ENCODE data around the gene CAND1.

The CAND1 gene

GRCh38 chr12:67279637-67280036, 10.5 kb downstream of the CAND1 start:
- no peak for TF ChIP-seq FOXP2 (optimal IDR thresholded peaks at IDR 0.05; ENCODE audit: borderline replicate concordance, extremely low read depth, extremely low read length, insufficient read depth)
- no peak for TF ChIP-seq POLR2AphosphoS5 (IDR thresholded peaks at IDR 0.05; ENCODE audit: low read depth, low read length)
- no peak for TF ChIP-seq REST (IDR thresholded peaks at IDR 0.05; ENCODE audit: insufficient read depth in 1 of 2, low read depth in 2 of 2, low read length in 2 of 2)
- TF ChIP-seq SIN3A (IDR thresholded peaks at IDR 0.05; ENCODE audit: borderline replicate concordance, insufficient read depth, low read length): no peak
- no peak for TF ChIP-seq TAF1 (IDR thresholded peaks at IDR 0.05; ENCODE audit: borderline replicate concordance, insufficient read depth, low read length)

GRCh38 chr12:67280088-67280487, 10.9 kb downstream of the CAND1 start:
- TF ChIP-seq POLR2AphosphoS5 (IDR thresholded peaks at IDR 0.05; ENCODE audit: low read depth, low read length): no peak
- no peak for TF ChIP-seq REST (IDR thresholded peaks at IDR 0.05; ENCODE audit: insufficient read depth in 1 of 2, low read depth in 2 of 2, low read length in 2 of 2)
- TF ChIP-seq FOXP2 (optimal IDR thresholded peaks at IDR 0.05; ENCODE audit: borderline replicate concordance, extremely low read depth, extremely low read length, insufficient read depth): no peak

- TF ChIP-seq FOXP2 (optimal IDR thresholded peaks at IDR 0.05; ENCODE audit: borderline replicate concordance, extremely low read depth, extremely low read length, insufficient read depth): no peak
- TF ChIP-seq POLR2AphosphoS5 (IDR thresholded peaks at IDR 0.05; ENCODE audit: low read depth, low read length): no peak
- no peak for TF ChIP-seq SIN3A (IDR thresholded peaks at IDR 0.05; ENCODE audit: borderline replicate concordance, insufficient read depth, low read length)
- TF ChIP-seq REST (IDR thresholded peaks at IDR 0.05; ENCODE audit: insufficient read depth in 1 of 2, low read depth in 2 of 2, low read length in 2 of 2): no peak
- TF ChIP-seq TAF1 (IDR thresholded peaks at IDR 0.05; ENCODE audit: borderline replicate concordance, insufficient read depth, low read length): no peak
Observed at GRCh38 chr12:67280572-67280971, 11.4 kb downstream of the CAND1 start.

- TF ChIP-seq SIN3A (IDR thresholded peaks at IDR 0.05; ENCODE audit: borderline replicate concordance, insufficient read depth, low read length): no peak
- TF ChIP-seq POLR2AphosphoS5 (IDR thresholded peaks at IDR 0.05; ENCODE audit: low read depth, low read length): no peak
- no peak for TF ChIP-seq TAF1 (IDR thresholded peaks at IDR 0.05; ENCODE audit: borderline replicate concordance, insufficient read depth, low read length)
- TF ChIP-seq FOXP2 (optimal IDR thresholded peaks at IDR 0.05; ENCODE audit: borderline replicate concordance, extremely low read depth, extremely low read length, insufficient read depth): no peak
- TF ChIP-seq REST (IDR thresholded peaks at IDR 0.05; ENCODE audit: insufficient read depth in 1 of 2, low read depth in 2 of 2, low read length in 2 of 2): no peak
Observed at GRCh38 chr12:67284561-67284960, 15.4 kb downstream of the CAND1 start.

GRCh38 chr12:67286257-67286656, 17.1 kb downstream of the CAND1 start:
- TF ChIP-seq FOXP2 (optimal IDR thresholded peaks at IDR 0.05; ENCODE audit: borderline replicate concordance, extremely low read depth, extremely low read length, insufficient read depth): no peak

All from PFSK-1 (cell line).